Body of pancreas (tissue), 4 donors: ENCODE measurements around the gene RECQL5. TPM values are rescaled to one million over a fixed set of nuclear protein-coding genes. Genes with fewer than 3 reads are reported as not detected.
A peak's percentile ranks its signal among the peaks of the same experiment; 100 is the strongest.
"Not testable (repeated sequence)": the region's sequence is repeated elsewhere in the genome, so short reads cannot be mapped to it uniquely, and the experiment has no call there.

Source experiments
- ATAC-seq: fragments of 150-250 bp; one replicate; pipeline ENCODE4 v1.9.1; 2016
- DNase-seq, 4 donors: peaks; one replicate each; pipeline ENCODE4 v3.0.0-alpha.2; 2019
- H3K27ac ChIP-seq, 4 donors: fragments of 200-600 bp; sonication (generic); 1 replicate in 3 of 4; 2 replicates in 1 of 4; pipeline versions ENCODE4 v1.5.1 to v1.6.1; 2016 to 2019; ENCODE audit warnings: mild to moderate bottlenecking in 1 of 4, mixed read lengths in 1 of 4, moderate library complexity in 1 of 4
- H3K27me3 ChIP-seq, 2 donors: fragments of 200-600 bp; sonication (generic); one replicate each; pipeline ENCODE4 v1.6.0; 2016; ENCODE audit warnings: mild to moderate bottlenecking in 1 of 2
- H3K36me3 ChIP-seq, 2 donors: fragments of 200-600 bp; sonication (generic); replicated peaks in 1 of 2; 2 replicates each; pipeline ENCODE4 v1.5.1; 2016; ENCODE audit warnings: low read depth in 2 of 2; ENCODE audit not compliant: insufficient read depth in 1 of 2
- H3K4me1 ChIP-seq: fragments of 200-600 bp; sonication (generic); one replicate; pipeline ENCODE4 v1.6.0; 2016
- H3K4me3 ChIP-seq, 2 donors: fragments of 200-600 bp; sonication (generic); 1 replicate in 1 of 2; 2 replicates in 1 of 2; pipeline ENCODE4 v1.5.1; 2016 to 2019
- H3K9me3 ChIP-seq, 3 donors: fragments of 200-600 bp; sonication (generic); 1 replicate in 2 of 3; 2 replicates in 1 of 3; pipeline ENCODE4 v1.5.1; 2016
- POLR2A ChIP-seq, 3 donors: fragments of 450-650 bp; IDR thresholded peaks; one replicate each; pipeline ENCODE4 v1.6.1; 2016; ENCODE audit warnings: antibody characterized with exemption in 3 of 3, mild to moderate bottlenecking in 2 of 3
- WGBS, 2 donors: methylation state at CpG; one replicate each; pipeline ENCODE4 v1.1.5; 2017; 5-methylcytosine and 5-hydroxymethylcytosine counted together
- intact Hi-C: fragments of 100-400 bp; cut with DNase I; formaldehyde crosslinking; loops from one replicate; pipeline ENCODE4 v1.15.1; 2023
- total RNA-seq, 2 donors: library from RNA; depleted of rRNA; stranded (reverse); fragments of >200 nt; gene quantifications; one replicate each; pipeline ENCODE4 v1.1.0, GENCODE V29; 2016
- TF ChIP-seq, protein P1 (sequence below), 7 experiments: fragments of 450-650 bp in 4 of 7; fragments of 200-600 bp in 3 of 7; sonication (generic) in 3 of 7; IDR thresholded peaks; one replicate each; pipeline ENCODE4 v1.5.1; 2016 to 2019; ENCODE audit warnings: antibody characterized with exemption in 7 of 7

The RECQL5 gene
- total RNA-seq, 2 donors from 2014 or later: 8.6 to 38.6 TPM

GRCh38 chr17:75640556-75641119 is 26.3 kb downstream of the RECQL5 start:
- Histone ChIP-seq H3K27ac (peak overlapping the region in 1 of 4 donors; percentile 92), H3K36me3 (no peaks in the 10 kb centered on the region), H3K9me3 (no peaks in the 10 kb centered on the region), H3K4me1 (peaks cover 40% of the 10 kb centered on the region), H3K27me3 (no peaks in the 10 kb centered on the region), H3K4me3 (no peak overlapping the region)
- ATAC-seq: no peak
- DNase-seq: no peak
- WGBS, 2 donors: 90 to 95% methylated on average over 11 to 13 of the region's 13 CpGs
- intact Hi-C loops: no loop called here
- no peak for TF ChIP-seq POLR2A (IDR thresholded peaks at IDR 0.05)
- TF ChIP-seq, protein P1, sequence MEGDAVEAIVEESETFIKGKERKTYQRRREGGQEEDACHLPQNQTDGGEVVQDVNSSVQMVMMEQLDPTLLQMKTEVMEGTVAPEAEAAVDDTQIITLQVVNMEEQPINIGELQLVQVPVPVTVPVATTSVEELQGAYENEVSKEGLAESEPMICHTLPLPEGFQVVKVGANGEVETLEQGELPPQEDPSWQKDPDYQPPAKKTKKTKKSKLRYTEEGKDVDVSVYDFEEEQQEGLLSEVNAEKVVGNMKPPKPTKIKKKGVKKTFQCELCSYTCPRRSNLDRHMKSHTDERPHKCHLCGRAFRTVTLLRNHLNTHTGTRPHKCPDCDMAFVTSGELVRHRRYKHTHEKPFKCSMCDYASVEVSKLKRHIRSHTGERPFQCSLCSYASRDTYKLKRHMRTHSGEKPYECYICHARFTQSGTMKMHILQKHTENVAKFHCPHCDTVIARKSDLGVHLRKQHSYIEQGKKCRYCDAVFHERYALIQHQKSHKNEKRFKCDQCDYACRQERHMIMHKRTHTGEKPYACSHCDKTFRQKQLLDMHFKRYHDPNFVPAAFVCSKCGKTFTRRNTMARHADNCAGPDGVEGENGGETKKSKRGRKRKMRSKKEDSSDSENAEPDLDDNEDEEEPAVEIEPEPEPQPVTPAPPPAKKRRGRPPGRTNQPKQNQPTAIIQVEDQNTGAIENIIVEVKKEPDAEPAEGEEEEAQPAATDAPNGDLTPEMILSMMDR (IDR thresholded peaks at IDR 0.05): no peak

GRCh38 chr17:75639771-75640555 is 27.0 kb downstream of the RECQL5 start:
- Histone ChIP-seq H3K4me1 (peaks cover 33% of the 10 kb centered on the region), H3K36me3 (no peaks in the 10 kb centered on the region), H3K9me3 (no peaks in the 10 kb centered on the region), H3K27me3 (no peaks in the 10 kb centered on the region), H3K27ac (peak overlapping the region in 3 of 4 donors; percentile 21 to 61 (median 31)), H3K4me3 (no peak overlapping the region)
- TF ChIP-seq, protein P1 (IDR thresholded peaks at IDR 0.05): peak in 4 of 7 experiments; percentile 24 to 38 (median 37)
- TF ChIP-seq POLR2A (IDR thresholded peaks at IDR 0.05): peak in 2 of 3 donors; percentile 15 to 21
- ATAC-seq: peak; percentile 47
- WGBS, 2 donors: 76% methylated on average over 22 to 30 of the region's 30 CpGs
- peak; percentile 39 to 59 (median 50) for DNase-seq
- intact Hi-C loops: no loop called here

DNA sequence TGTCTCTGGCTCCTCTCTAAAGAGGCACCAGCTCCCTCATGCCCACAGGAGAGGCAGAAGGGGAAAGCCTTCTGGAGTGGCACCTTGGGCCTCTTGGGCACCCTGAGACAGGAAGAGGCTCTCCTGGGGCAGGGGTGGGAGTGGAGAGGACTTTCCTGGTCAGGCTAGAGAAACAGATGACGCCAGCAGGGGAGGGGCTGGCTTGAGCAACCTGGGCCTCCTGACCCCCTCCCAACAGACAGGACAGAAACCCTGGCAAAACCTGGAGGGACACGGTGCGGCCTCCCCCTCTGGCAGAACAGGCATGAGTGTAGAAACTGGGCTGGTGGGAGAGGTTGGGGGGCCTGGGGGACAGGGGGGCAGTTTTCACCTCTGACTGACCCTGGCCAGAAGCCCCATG is 27.6 kb downstream of the RECQL5 start:
- Histone ChIP-seq H3K4me3 (no peak overlapping the region), H3K27ac (peak overlapping the region in 2 of 4 donors; percentile 21 to 61), H3K27me3 (no peaks in the 10 kb centered on the region), H3K4me1 (peaks cover 34% of the 10 kb centered on the region), H3K9me3 (no peaks in the 10 kb centered on the region), H3K36me3 (no peaks in the 10 kb centered on the region)
- TF ChIP-seq, protein P1 (IDR thresholded peaks at IDR 0.05): no peak
- TF ChIP-seq POLR2A (IDR thresholded peaks at IDR 0.05): no peak
- no peak for DNase-seq
- no peak for ATAC-seq
- intact Hi-C loops: no loop called here
- 89 to 100% methylated on average over 2 to 3 of the region's 3 CpGs for WGBS, 2 donors

DNA sequence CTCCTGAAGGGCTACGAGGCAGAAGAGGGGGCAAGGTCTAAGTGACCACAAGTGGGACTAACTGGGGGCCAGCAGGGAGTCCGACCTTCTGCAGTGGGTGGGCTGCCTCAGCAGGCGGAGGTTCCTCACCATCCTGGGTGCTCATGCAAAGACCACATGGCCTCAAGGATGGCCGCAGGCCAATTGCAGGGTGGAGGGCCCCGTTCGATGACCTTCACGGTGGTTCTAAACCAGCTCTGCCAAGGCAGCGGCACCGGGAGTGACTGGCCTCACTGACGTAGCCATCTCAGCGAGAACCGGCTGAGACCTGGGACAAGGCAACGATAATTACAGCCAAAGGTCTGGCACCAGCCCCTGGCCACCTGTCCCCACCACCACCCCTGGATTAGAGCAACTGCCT is 28.1 kb downstream of the RECQL5 start:
- Histone ChIP-seq H3K4me3 (no peak overlapping the region), H3K27ac (no peak overlapping the region), H3K9me3 (no peaks in the 10 kb centered on the region), H3K27me3 (no peaks in the 10 kb centered on the region), H3K4me1 (peaks cover 39% of the 10 kb centered on the region), H3K36me3 (no peaks in the 10 kb centered on the region)
- DNase-seq (no peak), ATAC-seq (no peak)
- no peak for TF ChIP-seq POLR2A (IDR thresholded peaks at IDR 0.05)
- TF ChIP-seq, protein P1 (IDR thresholded peaks at IDR 0.05): no peak
- WGBS, 2 donors: 89 to 93% methylated on average over 8 to 10 of the region's 13 CpGs
- intact Hi-C loops: no loop called here

DNA sequence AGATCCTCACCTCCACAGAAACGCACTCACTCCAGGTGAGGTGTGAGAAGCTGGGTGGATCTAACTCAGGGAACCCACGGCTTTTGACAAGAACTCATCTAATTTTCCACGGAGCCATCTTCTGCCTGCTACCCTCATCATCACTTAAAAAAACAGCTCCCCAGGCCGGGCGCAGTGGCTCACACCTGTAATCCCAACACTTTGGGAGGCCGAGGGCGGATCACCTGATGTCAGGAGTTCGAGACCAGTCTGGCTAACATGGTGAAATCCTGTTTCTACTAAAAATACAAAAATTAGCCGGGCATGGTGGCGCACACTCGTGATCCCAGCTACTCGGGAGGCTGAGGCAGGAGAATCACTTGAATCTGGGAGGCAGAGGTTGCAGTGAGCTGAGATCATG is 28.9 kb downstream of the RECQL5 start:
- H3K27ac ChIP-seq, H3K4me3 ChIP-seq, H3K9me3 ChIP-seq, H3K27me3 ChIP-seq, ATAC-seq, DNase-seq, H3K36me3 ChIP-seq, intact Hi-C loops: not testable (repeated sequence)
- WGBS, 2 donors: 85 to 93% methylated on average over 11 to 12 of the region's 12 CpGs
- H3K4me1 ChIP-seq: peaks cover 43% of the 10 kb centered on the region
